GM12878 (cell line): ENCODE results near the gene FAM3B. TPM values are rescaled to one million over a fixed set of nuclear protein-coding genes. Genes with fewer than 3 reads are reported as not detected.

Experiments used
- ATAC-seq: fragments of 200-7000 bp; cut with Tn5 transposase; 3 replicates; pipeline ENCODE4 v1.9.1; 2020; ENCODE audit warnings: mild to moderate bottlenecking, moderate library complexity
- BruUV-seq: library from RNA; stranded (reverse); fragments of 400-500 nt; replicated peaks from 2 replicates; lab custom pipeline; 2021; lab: Mats Ljungman, UMichigan
- CTCF ChIA-PET: fragments of 300-600 bp; sonication (Branson Sonifier 250); formaldehyde crosslinking; extraction: SDS; loops from one replicate; lab custom pipeline; 2021; ENCODE audit warnings: inconsistent platforms; lab: Yijun Ruan, JAX
- POLR2A ChIA-PET: fragments of 350-600 bp; formaldehyde crosslinking; extraction: SDS; loops from one replicate; lab custom pipeline; 2021; ENCODE audit warnings: inconsistent platforms; lab: Charles Lee
- RAD21 ChIA-PET: fragments of 300-600 bp; sonication (Branson Sonifier 250); formaldehyde crosslinking; loops from one replicate; lab custom pipeline; 2023; ENCODE audit warnings: antibody characterized with exemption; ENCODE audit not compliant: unreplicated experiment; lab: Charles Lee
- SMC1A ChIA-PET: fragments of 300-600 bp; sonication (Branson Sonifier 250); formaldehyde crosslinking; loops from one replicate; lab custom pipeline; 2023; ENCODE audit not compliant: unreplicated experiment, uncharacterized antibody; lab: Charles Lee
- DNase-seq: peaks from one replicate; pipeline ENCODE4 v3.0.0-alpha.2; 2011; ENCODE audit warnings: low read depth, low spot score
- FAIRE-seq: peaks from 3 replicates; lab custom pipeline; 2011; peaks lifted over from hg19 to GRCh38; lab: Jason Lieb, UNC
- H2AFZ ChIP-seq: 2 replicates; pipeline ENCODE4 v1.6.0; 2011; ENCODE audit warnings: low read depth, low read length, control low read depth; ENCODE audit not compliant: control insufficient read depth
- H3K27ac ChIP-seq: 2 replicates; pipeline ENCODE4 v1.5.1; 2011; ENCODE audit warnings: control low read depth; ENCODE audit not compliant: control insufficient read depth, insufficient read depth
- H3K27me3 ChIP-seq, 2 experiments: replicated peaks in 1 of 2; 2 replicates each; pipeline versions ENCODE4 v1.6.0 to v1.6.1; 2011; ENCODE audit warnings: low read length in 1 of 2; ENCODE audit not compliant: control insufficient read depth in 2 of 2, insufficient read depth in 2 of 2
- H3K36me3 ChIP-seq, 2 experiments: 2 replicates each; pipeline ENCODE4 v1.5.1; 2011; ENCODE audit warnings: low read length in 1 of 2; ENCODE audit not compliant: control insufficient read depth in 2 of 2, insufficient read depth in 2 of 2
- H3K4me1 ChIP-seq: 2 replicates; pipeline ENCODE4 v1.6.1; 2011; ENCODE audit warnings: mild to moderate bottlenecking, low read length, moderate library complexity, mixed read lengths; ENCODE audit not compliant: control insufficient read depth, insufficient read depth
- H3K4me2 ChIP-seq: 2 replicates; pipeline ENCODE4 v1.6.0; 2011; ENCODE audit warnings: control low read depth; ENCODE audit not compliant: control insufficient read depth, insufficient read depth
- H3K4me3 ChIP-seq: fragments of 200-600 bp; sonication (generic); 2 replicates; pipeline ENCODE4 v1.5.1; 2016
- H3K79me2 ChIP-seq: 2 replicates; pipeline ENCODE4 v1.6.0; 2011; ENCODE audit warnings: low read length; ENCODE audit not compliant: control insufficient read depth, insufficient read depth
- H3K9ac ChIP-seq: 2 replicates; pipeline ENCODE4 v1.8.0; 2011; ENCODE audit warnings: low read length, control low read depth, mixed read lengths; ENCODE audit not compliant: control insufficient read depth, insufficient read depth
- H3K9me3 ChIP-seq: replicated peaks from 3 replicates; pipeline ENCODE4 v1.5.1; 2011; ENCODE audit warnings: mild to moderate bottlenecking, low read length; ENCODE audit not compliant: control insufficient read depth, insufficient read depth
- H4K20me1 ChIP-seq: 2 replicates; pipeline ENCODE4 v1.6.0; 2011; ENCODE audit not compliant: control insufficient read depth, insufficient read depth
- CREM ChIP-seq: IDR thresholded peaks from 2 replicates; pipeline ENCODE4 v1.6.1; 2014; ENCODE audit warnings: antibody characterized with exemption, low read depth
- MEF2B ChIP-seq: fragments of 450-650 bp; IDR thresholded peaks from 2 replicates; pipeline ENCODE4 v1.6.1; 2018; ENCODE audit warnings: mild to moderate bottlenecking, moderate library complexity; ENCODE audit not compliant: partially characterized antibody, poor library complexity, severe bottlenecking
- POLR2A ChIP-seq: IDR thresholded peaks from 2 replicates; pipeline ENCODE4 v1.6.1; 2011; ENCODE audit warnings: low read depth, mild to moderate bottlenecking, low read length
- SUZ12 ChIP-seq: fragments of 200-600 bp; sonication (generic); IDR thresholded peaks from one replicate; pipeline ENCODE4 v1.6.1; 2018; ENCODE audit warnings: antibody characterized with exemption, mild to moderate bottlenecking; ENCODE audit not compliant: unreplicated experiment
- TAF1 ChIP-seq: IDR thresholded peaks from 2 replicates; pipeline ENCODE4 v1.6.1; 2011; ENCODE audit warnings: mild to moderate bottlenecking, low read depth, low read length, borderline replicate concordance
- WRNIP1 ChIP-seq: IDR thresholded peaks from 2 replicates; pipeline ENCODE4 v1.6.1; 2011; ENCODE audit warnings: low read depth, low read length, improper control_type of control experiment, borderline replicate concordance
- WGBS: methylation state at CpG from one replicate; pipeline ENCODE4 v1.1.6; 2016; ENCODE audit warnings: low lambda C conversion rate; ENCODE audit not compliant: insufficient replicate concordance, insufficient coverage; ENCODE audit errors: missing lambda C conversion rate; 5-methylcytosine and 5-hydroxymethylcytosine counted together
- in situ Hi-C: fragments of 300-500 bp; cut with MboI; formaldehyde crosslinking; loops from 9 replicates; pipeline ENCODE4 v1.14.3; 2018; ENCODE audit warnings: mixed read lengths
- intact Hi-C: fragments of 100-400 bp; cut with micrococcal nuclease; formaldehyde crosslinking; loops from one replicate; pipeline ENCODE4 v1.14.2; 2022; ENCODE audit not compliant: unreplicated experiment
- polyA plus RNA-seq, 11 experiments: library from polyadenylated mRNA; depleted of rRNA in 4 of 11; unstranded in 6 of 11; stranded (reverse) in 5 of 11; fragments of >200 nt; fragmentation: Nextera tagmentation in 4 of 11; fragmentation: Illumina TruSeq in 1 of 11; extraction: Ambion mirVana in 4 of 11; extraction: Trizol in 1 of 11; gene quantifications; 1 replicate in 1 of 11; 2 replicates in 10 of 11; pipeline versions ENCODE4 v1.2.1 to v1.2.3, GENCODE V29; 2011 to 2016; ENCODE audit warnings: inconsistent platforms in 2 of 11, missing spikeins in 2 of 11, low read depth in 1 of 11
- total RNA-seq, 4 experiments: library from RNA; depleted of rRNA in 3 of 4; stranded (reverse); fragments of >200 nt in 3 of 4; fragmentation: Illumina TruSeq in 1 of 4; extraction: Trizol in 1 of 4; gene quantifications; 2 replicates each; pipeline versions ENCODE4 v1.2.1 to v1.2.3, GENCODE V29; 2013 to 2021
- TF ChIP-seq, protein P1 (sequence below): fragments of 450-650 bp; formaldehyde crosslinking; IDR thresholded peaks from 2 replicates; pipeline ENCODE4 v1.4.0; 2022; ENCODE audit warnings: mild to moderate bottlenecking, moderate library complexity
- TF ChIP-seq, protein P2 (sequence below): fragments of 150-350 bp; IDR thresholded peaks from 2 replicates; pipeline ENCODE4 v1.6.1; 2014; ENCODE audit warnings: mild to moderate bottlenecking, low read depth, low read length
- TF ChIP-seq, protein P3 (sequence below): IDR thresholded peaks from 2 replicates; pipeline ENCODE4 v1.6.1; 2011; ENCODE audit warnings: mild to moderate bottlenecking, low read depth, low read length, moderate library complexity; ENCODE audit not compliant: insufficient replicate concordance
- TF ChIP-seq, protein P4 (sequence below): fragments of 150-350 bp; IDR thresholded peaks from 2 replicates; pipeline ENCODE4 v1.6.1; 2016; ENCODE audit warnings: low read depth, low read length
- TF ChIP-seq, protein P5 (sequence below): fragments of 450-650 bp; IDR thresholded peaks from 2 replicates; pipeline ENCODE4 v1.6.1; 2016; ENCODE audit warnings: mild to moderate bottlenecking

The FAM3B gene
- total and polyA plus RNA-seq, 10 of the 15 experiments (the other 5 are each of a cell fraction or from before 2014, with no cell fraction given): 0.12 TPM; not detected in 9

DNA sequence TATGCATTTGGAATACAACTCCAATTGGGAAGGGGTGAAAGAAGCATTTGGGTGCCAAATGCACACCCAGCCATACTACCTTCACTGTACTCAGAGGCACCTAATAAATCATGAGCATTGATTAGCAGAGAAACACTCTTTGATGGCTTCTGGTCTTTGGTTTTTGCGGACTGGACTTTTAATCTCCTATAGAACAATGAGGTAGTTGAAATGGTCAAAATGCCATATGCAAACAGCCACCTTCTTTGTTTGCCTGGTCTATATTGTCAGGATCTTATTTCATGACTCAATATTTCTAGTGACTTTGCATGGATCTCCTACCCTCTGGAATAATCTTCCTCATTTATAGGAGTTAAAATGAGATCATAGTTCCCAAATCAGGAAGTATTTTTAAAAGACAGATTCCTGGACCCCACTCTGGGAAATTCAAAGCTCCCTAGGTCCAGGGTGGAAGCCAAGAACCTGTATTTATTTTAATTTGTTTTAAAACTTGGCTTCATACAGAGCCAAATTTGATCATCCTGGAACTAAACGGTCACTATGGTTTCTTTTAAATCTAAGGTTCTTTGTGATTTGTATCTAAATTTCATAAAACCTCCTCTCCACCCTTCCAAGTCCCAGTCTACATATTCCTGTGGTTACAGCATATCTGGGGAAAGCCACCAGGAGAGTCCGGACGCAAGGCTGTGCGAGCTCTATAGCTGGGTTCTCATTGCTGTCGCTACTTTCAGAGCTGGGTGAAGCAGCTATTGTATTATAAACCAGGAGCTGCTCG is 8.7 kb downstream of the FAM3B start:
- 71% methylated on average over 7 of the region's 7 CpGs for WGBS
- no peak for ATAC-seq
- intact Hi-C loops: no loop called here
- TF ChIP-seq, protein P1, sequence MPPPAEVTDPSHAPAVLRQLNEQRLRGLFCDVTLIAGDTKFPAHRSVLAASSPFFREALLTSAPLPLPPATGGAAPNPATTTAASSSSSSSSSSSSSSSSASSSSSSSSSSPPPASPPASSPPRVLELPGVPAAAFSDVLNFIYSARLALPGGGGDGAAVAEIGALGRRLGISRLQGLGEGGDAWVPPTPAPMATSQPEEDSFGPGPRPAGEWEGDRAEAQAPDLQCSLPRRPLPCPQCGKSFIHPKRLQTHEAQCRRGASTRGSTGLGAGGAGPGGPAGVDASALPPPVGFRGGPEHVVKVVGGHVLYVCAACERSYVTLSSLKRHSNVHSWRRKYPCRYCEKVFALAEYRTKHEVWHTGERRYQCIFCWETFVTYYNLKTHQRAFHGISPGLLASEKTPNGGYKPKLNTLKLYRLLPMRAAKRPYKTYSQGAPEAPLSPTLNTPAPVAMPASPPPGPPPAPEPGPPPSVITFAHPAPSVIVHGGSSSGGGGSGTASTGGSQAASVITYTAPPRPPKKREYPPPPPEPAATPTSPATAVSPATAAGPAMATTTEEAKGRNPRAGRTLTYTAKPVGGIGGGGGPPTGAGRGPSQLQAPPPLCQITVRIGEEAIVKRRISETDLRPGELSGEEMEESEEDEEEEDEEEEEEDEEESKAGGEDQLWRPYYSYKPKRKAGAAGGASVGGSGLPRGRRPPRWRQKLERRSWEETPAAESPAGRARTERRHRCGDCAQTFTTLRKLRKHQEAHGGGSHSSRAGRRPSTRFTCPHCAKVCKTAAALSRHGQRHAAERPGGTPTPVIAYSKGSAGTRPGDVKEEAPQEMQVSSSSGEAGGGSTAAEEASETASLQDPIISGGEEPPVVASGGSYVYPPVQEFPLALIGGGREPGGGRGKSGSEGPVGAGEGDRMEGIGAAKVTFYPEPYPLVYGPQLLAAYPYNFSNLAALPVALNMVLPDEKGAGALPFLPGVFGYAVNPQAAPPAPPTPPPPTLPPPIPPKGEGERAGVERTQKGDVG (CRISPR knock-in tag): no peak
- TF ChIP-seq POLR2A (no peak), CREM (no peak), MEF2B (no peak), WRNIP1 (no peak), TAF1 (no peak), SUZ12 (no peak)
- TF ChIP-seq, protein P2, sequence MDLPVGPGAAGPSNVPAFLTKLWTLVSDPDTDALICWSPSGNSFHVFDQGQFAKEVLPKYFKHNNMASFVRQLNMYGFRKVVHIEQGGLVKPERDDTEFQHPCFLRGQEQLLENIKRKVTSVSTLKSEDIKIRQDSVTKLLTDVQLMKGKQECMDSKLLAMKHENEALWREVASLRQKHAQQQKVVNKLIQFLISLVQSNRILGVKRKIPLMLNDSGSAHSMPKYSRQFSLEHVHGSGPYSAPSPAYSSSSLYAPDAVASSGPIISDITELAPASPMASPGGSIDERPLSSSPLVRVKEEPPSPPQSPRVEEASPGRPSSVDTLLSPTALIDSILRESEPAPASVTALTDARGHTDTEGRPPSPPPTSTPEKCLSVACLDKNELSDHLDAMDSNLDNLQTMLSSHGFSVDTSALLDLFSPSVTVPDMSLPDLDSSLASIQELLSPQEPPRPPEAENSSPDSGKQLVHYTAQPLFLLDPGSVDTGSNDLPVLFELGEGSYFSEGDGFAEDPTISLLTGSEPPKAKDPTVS: no peak
- TF ChIP-seq, protein P3, sequence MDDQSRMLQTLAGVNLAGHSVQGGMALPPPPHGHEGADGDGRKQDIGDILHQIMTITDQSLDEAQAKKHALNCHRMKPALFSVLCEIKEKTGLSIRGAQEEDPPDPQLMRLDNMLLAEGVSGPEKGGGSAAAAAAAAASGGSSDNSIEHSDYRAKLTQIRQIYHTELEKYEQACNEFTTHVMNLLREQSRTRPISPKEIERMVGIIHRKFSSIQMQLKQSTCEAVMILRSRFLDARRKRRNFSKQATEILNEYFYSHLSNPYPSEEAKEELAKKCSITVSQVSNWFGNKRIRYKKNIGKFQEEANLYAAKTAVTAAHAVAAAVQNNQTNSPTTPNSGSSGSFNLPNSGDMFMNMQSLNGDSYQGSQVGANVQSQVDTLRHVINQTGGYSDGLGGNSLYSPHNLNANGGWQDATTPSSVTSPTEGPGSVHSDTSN: no peak
- TF ChIP-seq, protein P4, sequence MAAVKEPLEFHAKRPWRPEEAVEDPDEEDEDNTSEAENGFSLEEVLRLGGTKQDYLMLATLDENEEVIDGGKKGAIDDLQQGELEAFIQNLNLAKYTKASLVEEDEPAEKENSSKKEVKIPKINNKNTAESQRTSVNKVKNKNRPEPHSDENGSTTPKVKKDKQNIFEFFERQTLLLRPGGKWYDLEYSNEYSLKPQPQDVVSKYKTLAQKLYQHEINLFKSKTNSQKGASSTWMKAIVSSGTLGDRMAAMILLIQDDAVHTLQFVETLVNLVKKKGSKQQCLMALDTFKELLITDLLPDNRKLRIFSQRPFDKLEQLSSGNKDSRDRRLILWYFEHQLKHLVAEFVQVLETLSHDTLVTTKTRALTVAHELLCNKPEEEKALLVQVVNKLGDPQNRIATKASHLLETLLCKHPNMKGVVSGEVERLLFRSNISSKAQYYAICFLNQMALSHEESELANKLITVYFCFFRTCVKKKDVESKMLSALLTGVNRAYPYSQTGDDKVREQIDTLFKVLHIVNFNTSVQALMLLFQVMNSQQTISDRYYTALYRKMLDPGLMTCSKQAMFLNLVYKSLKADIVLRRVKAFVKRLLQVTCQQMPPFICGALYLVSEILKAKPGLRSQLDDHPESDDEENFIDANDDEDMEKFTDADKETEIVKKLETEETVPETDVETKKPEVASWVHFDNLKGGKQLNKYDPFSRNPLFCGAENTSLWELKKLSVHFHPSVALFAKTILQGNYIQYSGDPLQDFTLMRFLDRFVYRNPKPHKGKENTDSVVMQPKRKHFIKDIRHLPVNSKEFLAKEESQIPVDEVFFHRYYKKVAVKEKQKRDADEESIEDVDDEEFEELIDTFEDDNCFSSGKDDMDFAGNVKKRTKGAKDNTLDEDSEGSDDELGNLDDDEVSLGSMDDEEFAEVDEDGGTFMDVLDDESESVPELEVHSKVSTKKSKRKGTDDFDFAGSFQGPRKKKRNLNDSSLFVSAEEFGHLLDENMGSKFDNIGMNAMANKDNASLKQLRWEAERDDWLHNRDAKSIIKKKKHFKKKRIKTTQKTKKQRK: no peak
- TF ChIP-seq, protein P5, sequence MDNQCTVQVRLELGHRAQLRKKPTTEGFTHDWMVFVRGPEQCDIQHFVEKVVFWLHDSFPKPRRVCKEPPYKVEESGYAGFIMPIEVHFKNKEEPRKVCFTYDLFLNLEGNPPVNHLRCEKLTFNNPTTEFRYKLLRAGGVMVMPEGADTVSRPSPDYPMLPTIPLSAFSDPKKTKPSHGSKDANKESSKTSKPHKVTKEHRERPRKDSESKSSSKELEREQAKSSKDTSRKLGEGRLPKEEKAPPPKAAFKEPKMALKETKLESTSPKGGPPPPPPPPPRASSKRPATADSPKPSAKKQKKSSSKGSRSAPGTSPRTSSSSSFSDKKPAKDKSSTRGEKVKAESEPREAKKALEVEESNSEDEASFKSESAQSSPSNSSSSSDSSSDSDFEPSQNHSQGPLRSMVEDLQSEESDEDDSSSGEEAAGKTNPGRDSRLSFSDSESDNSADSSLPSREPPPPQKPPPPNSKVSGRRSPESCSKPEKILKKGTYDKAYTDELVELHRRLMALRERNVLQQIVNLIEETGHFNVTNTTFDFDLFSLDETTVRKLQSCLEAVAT: no peak

More for the DNA sequence above, 8.7 kb downstream of the FAM3B start:
- in situ Hi-C loops: no loop called here
- Histone ChIP-seq H3K79me2 (no peaks in the 10 kb centered on the region), H3K9ac (no peak overlapping the region), H3K4me2 (no peak overlapping the region), H3K27me3 (no peaks in the 10 kb centered on the region; a peak in 1 of 4 replicates), H3K4me1 (no peaks in the 10 kb centered on the region), H3K4me3 (no peak overlapping the region), H3K36me3 (no peaks in the 10 kb centered on the region), H3K27ac (no peak overlapping the region), H2AFZ (no peak overlapping the region), H4K20me1 (no peaks in the 10 kb centered on the region; the same call in 1 of the 2 replicates), H3K9me3 (no peaks in the 10 kb centered on the region)
- CTCF ChIA-PET: interaction anchor here (0.6 kb wide), 1 partner anchor 42 kb away, joined by 3 read pairs; no protein-coding TSS in a partner anchor
- SMC1A ChIA-PET: interaction anchor here (1.7 kb wide), 1 partner anchor 42 kb away, joined by 4 read pairs; no protein-coding TSS in a partner anchor
- POLR2A ChIA-PET: no interaction called here
- FAIRE-seq (no peak), DNase-seq (no peak)
- no TSS peak for BruUV-seq
- RAD21 ChIA-PET: no interaction called here
